HG02763 (cell line): ENCODE results near the gene PRRX1.

Experiments used
- ATAC-seq: cut with Tn5 transposase; IDR thresholded peaks from one replicate; pipeline ENCODE4 v1.9.1; 2021; ENCODE audit warnings: mild to moderate bottlenecking, moderate library complexity; ENCODE audit not compliant: unreplicated experiment

PRRX1 gene

DNA sequence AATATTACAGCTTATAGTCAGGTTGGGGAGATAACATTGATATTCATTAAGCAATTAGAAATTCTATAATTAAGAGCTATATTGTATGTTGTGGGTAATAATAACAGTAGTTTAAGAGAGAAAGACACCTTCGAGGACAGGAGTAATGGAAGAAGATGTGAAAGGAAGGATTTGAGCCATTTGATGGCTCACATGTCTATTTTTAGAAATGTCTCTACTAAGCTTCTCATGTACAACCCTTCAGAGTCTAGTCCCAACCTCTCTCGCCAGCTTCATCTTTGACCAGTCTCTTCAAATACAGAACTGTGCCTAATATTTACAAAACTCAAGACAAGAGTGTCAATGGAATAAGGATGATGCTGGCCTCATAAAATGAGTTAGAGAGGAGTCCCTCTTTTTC lies 95.1 kb downstream of the PRRX1 start:
- no peak for ATAC-seq

DNA sequence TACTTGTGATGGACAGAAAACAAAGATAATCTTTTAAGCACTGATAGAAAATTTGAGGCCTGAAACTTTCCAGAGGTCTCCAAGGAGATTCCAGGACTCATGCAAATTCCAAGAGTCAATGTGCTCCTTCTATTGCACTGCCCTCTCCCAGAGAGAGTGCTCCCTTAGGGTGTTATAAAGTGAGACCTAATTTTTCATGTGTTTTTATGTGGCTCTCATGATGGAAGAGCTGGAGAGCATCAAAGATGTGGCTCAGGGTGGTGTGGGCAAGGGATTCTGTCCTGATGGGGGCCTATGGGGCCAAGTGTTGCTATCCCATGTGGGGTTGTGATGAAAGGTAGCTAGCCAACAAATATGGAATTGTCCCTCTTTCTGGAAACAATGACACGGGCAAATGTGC lies 101.3 kb downstream of the PRRX1 start:
- no peak for ATAC-seq

DNA sequence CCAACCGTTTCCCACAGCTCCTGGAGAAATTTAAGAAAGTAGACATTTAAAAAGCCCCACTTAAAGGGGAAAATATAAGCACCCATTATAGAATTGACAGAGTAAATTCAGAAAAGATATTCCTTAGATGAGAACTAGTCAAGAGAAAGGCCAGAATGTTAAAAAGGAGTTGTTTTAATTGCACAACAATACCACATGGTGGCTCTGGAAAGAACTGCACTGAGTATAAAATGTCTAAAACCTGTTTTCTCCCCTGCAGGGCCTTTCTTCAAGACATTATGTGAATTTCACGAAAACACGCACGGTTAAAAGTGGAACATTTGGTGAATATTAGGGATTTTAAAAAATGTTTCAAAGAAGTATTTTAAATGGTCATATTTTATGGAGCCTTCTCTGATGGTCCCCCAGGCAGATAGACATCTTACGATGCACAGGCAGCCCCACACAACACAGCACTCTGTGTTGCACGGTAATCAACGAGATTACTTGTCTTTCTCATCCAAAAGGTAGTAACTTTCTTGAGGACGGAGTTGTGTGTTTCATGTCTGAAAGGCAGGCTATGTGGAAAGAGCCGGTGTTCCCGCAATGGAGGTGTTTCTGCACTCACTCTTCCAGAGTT lies 101.9 kb downstream of the PRRX1 start:
- ATAC-seq, result no peak

DNA sequence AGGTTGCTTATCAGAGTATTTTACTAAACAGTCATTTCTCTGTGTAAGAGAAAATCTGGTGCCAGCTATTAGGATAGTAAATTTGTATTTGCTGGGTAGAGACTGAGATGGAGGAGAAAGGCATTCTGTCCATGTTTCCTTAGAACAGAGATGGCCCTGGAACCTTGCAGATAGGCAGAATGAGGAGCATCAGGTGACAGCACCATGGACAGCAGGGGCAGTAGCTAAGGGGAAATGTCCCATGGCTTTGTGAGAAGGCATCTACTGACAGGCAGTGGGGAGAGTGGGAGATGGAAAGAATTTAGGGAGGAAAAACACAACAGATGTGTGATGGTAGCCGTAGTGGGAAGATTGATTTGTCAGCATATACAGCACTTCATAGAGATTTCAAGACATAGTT lies 105.0 kb downstream of the PRRX1 start:
- no peak for ATAC-seq

DNA sequence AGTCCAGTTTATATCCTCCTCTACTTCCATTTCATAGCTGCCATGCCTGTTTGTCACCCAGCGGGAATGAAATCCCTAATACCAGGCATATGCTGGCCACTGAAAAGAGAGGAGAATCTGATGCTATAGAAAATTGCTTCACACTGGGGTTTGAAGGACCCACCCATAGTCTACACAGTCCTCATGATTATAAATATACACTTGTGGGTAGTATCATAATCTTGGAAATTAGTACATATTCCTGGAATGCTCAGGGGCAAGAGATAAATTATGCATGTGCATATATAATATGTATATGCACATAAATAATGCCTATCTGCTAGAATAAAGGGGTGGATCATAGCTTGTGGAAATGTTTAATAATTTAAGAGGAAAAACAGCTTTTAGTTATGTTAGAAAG lies 105.8 kb downstream of the PRRX1 start:
- ATAC-seq, result no peak

DNA sequence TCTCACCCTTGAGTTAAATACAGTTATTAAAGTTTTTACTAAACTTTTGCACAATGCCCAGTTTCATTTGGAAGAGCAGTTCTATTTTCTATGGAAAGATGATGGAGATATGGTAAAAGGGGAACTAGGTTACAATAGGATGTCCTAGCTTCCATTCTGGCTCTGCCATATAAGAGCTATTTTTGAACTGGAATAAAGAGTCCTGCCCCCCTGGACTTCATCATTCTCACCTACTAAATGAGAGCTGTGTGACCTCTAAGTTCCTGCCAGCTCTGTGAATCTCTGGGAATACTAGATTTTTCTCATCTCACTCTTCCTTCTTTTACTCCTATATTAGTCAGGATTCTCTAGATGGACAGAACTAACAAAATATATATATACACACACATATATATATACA lies 106.3 kb downstream of the PRRX1 start:
- ATAC-seq, result no peak

DNA sequence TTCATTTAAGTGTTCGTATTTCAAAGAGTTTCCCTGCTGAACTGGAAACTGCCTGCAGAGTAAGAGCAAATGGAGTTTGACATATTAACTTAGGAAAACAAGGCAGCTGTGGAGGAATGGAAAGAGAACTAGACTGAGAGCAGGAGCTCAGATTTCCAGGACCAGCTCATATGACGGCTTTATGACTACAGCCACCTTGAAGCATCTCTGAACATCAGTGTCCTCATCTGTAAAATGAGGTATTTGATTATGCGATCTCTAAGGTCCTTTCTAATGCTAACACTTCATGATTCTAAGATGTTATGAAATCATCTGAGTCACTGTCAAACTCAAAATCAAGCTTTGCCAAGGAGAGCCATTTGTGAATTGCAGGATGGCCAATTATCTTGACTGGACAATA lies 112.3 kb downstream of the PRRX1 start:
- ATAC-seq, result no peak

DNA sequence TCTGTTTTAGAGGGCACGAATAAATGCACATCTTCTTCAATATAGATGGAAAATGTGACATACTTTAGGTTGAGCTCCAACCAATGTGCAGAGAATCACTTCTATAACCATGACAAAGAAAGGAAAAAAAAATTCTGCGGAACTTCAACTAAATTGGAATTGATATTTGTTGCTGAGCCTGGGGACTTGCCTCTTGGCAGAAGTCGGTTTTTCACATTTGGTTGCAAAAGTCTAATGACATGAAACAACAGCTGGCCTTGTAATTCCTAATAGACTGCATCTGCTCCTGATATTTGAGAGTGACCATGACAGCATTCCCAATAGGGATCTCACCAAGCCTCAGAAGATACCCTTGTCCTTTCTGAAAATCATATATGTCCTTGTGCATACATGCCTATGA lies 112.8 kb downstream of the PRRX1 start:
- ATAC-seq, result no peak
